Activated T-helper 17 cell treated with anti-CD3 and anti-CD28 coated beads, Interleukin-2, amount 50 U/mL, for 72 hours (primary cell): ENCODE results near the gene APCDD1. TPM values are rescaled to one million over a fixed set of nuclear protein-coding genes. Genes with fewer than 3 reads are reported as not detected.
A peak's percentile ranks its signal among the peaks of the same experiment; 100 is the strongest.

Source experiments
- ATAC-seq: fragments of 150-1000 bp; cut with Tn5 transposase; replicated peaks from 2 replicates; pipeline ENCODE4 v1.10.0; 2021; ENCODE audit warnings: mild to moderate bottlenecking, moderate library complexity
- H3K27ac Mint-ChIP-seq: one replicate; pipeline ENCODE4 v1.8.0; 2022; ENCODE audit warnings: mixed read lengths
- H3K27me3 Mint-ChIP-seq: one replicate; pipeline ENCODE4 v1.8.0; 2022; ENCODE audit warnings: mixed read lengths
- H3K36me3 Mint-ChIP-seq: one replicate; pipeline ENCODE4 v1.8.0; 2022; ENCODE audit warnings: low read depth, mild to moderate bottlenecking, mixed read lengths
- H3K4me1 Mint-ChIP-seq: one replicate; pipeline ENCODE4 v1.8.0; 2022; ENCODE audit warnings: mixed read lengths
- H3K4me3 Mint-ChIP-seq: one replicate; pipeline ENCODE4 v1.8.0; 2022; ENCODE audit warnings: mild to moderate bottlenecking, mixed read lengths
- H3K9me3 Mint-ChIP-seq: one replicate; pipeline ENCODE4 v1.8.0; 2022; ENCODE audit warnings: mixed read lengths
- total RNA-seq, 2 donors: library from RNA; stranded (reverse); gene quantifications; one replicate each; pipeline ENCODE4 v1.2.3, GENCODE V29; 2022

APCDD1 gene
- total RNA-seq, 2 donors from 2014 or later, result not detected

DNA sequence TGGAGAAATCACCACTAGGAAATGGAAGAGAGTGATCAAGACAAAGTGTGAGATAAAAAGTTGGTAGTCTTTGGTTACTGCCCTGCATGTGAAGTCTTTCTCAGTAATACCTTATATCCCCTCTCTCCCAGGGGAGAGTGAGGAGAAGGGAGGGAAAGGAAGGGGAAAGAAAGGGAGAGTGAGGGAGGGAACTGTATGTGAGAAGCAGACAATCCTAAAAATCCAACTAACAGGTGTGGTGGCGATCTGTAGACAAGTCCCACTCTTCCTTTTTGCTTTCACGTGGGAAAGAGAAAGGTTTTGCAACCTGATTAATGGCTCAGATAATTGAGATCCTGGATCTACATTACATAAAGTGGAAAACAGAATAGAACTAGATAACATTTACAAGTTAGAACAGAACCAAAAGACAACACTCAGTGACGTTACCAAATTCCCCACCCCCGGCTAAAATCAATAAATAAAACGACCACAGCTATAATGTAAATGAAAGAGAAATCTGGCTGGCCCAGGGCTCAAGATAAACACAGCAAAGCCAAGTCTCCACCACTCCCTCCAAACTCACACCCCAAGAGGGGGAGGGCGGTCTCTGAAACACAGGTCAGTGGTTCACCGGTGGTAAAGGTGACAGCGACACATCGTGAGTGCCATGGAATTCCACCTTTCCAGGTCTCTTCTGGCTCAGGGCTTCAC is 10.0 kb upstream of the APCDD1 start:
- Mint-ChIP-seq H3K27me3 (peaks cover 23% of the 10 kb centered on the region), H3K9me3 (no peaks in the 10 kb centered on the region), H3K4me3 (no peak overlapping the region), H3K36me3 (no peaks in the 10 kb centered on the region), H3K27ac (no peak overlapping the region), H3K4me1 (no peaks in the 10 kb centered on the region)
- no peak for ATAC-seq

DNA sequence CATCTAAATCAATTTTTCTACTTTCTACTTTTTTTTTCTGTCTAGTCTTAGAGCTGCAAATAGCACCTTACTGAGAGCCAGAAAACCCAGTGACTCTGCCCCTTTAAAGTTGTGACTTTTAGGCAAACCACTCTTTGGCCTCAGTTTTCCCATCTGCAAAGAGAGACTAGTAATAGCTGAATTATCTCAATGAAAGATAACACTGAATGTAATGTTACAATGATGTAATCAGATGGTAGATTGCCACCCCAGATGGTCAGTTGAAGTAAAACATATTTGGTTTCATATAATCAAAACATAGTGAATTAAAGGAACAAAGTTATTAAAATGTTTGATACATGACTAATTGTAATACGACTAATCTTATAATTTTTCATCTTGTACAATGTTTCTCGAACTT is 5.0 kb upstream of the APCDD1 start:
- ATAC-seq, result no peak
- no peaks in the 10 kb centered on the region for H3K9me3 Mint-ChIP-seq
- H3K36me3 Mint-ChIP-seq, result no peaks in the 10 kb centered on the region
- H3K27me3 Mint-ChIP-seq, result peaks cover 44% of the 10 kb centered on the region
- H3K4me1 Mint-ChIP-seq, result no peaks in the 10 kb centered on the region
- no peak overlapping the region for H3K27ac Mint-ChIP-seq
- no peak overlapping the region for H3K4me3 Mint-ChIP-seq

DNA sequence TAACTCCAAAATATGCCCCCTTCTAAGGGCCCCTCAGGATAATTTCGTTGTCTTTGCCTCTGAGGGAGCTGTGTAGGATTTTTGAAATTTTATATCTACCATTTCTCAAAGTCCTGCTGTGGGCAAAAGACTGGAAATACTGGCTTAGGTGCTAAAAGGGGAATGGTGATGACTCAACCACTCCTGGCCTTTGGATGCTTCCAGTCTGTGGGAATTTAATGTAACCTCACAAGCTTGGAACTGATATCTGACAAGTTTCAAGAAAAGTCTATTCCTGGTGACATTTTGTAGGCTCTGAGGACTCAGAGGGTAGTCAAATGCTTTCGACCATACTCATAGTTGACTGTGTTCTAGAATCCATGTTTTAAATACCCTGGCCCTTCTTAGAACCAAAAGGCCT is 3.4 kb upstream of the APCDD1 start:
- Mint-ChIP-seq H3K4me3 (no peak overlapping the region), H3K4me1 (peaks cover 5% of the 10 kb centered on the region), H3K36me3 (no peaks in the 10 kb centered on the region), H3K27ac (no peak overlapping the region), H3K9me3 (no peaks in the 10 kb centered on the region), H3K27me3 (peaks cover 53% of the 10 kb centered on the region)
- ATAC-seq, result no peak

DNA sequence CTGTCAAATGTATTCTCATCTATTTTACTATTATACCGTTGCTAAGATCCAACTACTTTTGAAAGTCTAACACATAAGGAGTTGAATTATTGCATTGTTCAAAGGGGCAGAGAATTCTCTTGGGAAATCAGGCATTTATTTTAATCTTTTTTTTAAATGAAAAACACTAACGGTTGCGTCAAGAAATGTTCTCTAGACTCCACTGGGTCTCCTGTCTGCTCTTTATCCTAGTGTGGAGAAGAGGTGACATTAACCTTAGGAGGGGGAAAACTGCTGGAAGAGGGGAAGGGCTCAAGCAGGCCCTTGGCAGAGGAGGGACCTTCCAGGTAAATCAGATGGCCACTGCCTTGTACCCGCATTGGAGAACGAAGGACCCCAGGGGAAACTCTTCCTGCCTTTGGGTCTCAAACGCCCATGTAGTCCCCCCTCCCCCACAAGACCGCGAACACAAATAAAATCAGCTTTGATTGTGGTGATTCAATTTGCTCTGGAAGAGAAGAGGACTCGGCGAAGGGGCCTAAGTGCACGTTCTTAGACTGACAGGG is 1.1 kb upstream of the APCDD1 start:
- no peak for ATAC-seq
- Mint-ChIP-seq H3K27ac (no peak overlapping the region), H3K9me3 (no peaks in the 10 kb centered on the region), H3K36me3 (no peaks in the 10 kb centered on the region), H3K4me3 (no peak overlapping the region), H3K4me1 (peaks cover 5% of the 10 kb centered on the region), H3K27me3 (peaks cover 67% of the 10 kb centered on the region)

DNA sequence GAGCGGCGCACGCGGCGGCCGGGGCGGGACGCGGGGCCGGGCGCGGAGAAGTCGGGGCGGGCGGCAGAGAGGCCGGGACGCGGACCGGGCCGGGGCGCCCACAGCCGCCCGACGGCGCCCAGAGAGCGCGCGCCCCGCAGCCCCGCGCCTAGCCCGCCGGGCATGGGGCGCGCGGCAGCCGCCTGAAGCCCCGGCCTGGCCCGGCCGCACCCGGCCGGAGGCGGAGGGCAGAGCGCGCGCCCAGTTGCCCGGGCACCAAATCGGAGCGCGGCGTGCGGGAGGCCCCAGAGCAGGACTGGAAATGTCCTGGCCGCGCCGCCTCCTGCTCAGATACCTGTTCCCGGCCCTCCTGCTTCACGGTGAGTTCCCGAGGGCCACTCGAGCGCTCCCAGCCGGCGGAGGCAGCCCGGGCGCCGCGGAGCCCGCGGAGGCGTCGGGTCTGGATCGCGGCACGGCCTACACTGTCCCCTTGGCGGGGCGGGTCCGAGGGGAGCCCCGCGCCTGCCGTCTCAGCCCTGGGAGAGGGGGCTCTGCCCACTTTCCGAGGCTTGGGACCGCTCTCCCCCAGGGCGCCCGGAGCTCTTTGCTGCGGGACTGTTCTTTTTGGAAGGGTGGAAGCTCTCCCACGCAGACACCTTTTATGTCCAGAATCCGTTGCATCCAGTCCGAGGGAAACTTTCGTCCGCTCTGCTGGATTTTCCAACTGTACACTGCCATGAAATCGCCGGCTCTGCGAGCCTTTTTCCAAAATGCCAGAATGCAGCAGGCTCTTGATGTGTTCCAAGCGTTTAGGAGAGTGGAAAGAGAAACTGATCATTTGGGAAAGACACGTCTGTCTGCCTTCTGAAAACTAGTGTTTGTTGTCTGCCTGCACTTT is 484 bp downstream of the APCDD1 start:
- no peak for ATAC-seq

DNA sequence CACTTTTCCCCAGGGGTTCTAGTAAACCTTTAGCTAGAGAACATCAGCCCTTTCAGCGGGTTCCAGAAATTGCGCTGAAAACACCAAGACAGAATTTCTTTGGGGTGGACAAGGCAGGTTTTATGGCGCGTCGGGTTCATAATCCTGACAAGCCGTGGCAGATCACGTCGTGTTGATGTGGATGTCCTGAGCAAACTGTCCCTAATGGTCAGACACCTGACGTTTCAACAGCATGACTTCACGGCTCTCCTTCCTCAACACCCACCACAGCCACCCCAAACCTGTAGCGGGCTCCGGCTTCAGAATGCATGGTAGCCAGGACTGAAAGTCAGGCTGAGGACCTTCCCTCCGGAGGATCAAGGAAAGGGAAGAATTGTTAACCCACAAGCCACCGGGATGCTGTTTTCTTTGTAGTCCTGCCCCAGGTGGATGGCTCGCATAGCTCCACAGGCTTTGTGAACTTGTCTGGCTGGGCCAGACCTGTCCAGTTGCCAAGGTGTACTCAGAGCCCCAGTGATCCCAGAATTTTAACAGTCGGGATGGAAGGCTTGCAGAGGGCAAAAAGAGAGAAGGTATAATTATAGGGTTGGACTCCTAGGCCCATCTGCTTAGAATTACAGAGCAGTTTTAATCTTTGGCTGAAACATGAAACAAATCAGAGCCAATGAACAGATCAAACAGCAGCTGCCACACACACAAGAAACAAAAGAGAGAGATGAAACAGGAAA is 1.5 kb downstream of the APCDD1 start:
- peaks cover 5% of the 10 kb centered on the region for H3K4me1 Mint-ChIP-seq
- H3K4me3 Mint-ChIP-seq, result peak overlapping the region; percentile 28
- H3K36me3 Mint-ChIP-seq, result no peaks in the 10 kb centered on the region
- H3K27me3 Mint-ChIP-seq, result peaks cover 63% of the 10 kb centered on the region
- H3K9me3 Mint-ChIP-seq, result no peaks in the 10 kb centered on the region
- no peak overlapping the region for H3K27ac Mint-ChIP-seq
- ATAC-seq, result no peak

More for the DNA sequence above, 484 bp downstream of the APCDD1 start:
- no peak overlapping the region for H3K27ac Mint-ChIP-seq
- no peaks in the 10 kb centered on the region for H3K36me3 Mint-ChIP-seq
- peaks cover 67% of the 10 kb centered on the region for H3K27me3 Mint-ChIP-seq
- H3K9me3 Mint-ChIP-seq, result no peaks in the 10 kb centered on the region
- peaks cover 5% of the 10 kb centered on the region for H3K4me1 Mint-ChIP-seq
- H3K4me3 Mint-ChIP-seq, result peak overlapping the region; percentile 28

DNA sequence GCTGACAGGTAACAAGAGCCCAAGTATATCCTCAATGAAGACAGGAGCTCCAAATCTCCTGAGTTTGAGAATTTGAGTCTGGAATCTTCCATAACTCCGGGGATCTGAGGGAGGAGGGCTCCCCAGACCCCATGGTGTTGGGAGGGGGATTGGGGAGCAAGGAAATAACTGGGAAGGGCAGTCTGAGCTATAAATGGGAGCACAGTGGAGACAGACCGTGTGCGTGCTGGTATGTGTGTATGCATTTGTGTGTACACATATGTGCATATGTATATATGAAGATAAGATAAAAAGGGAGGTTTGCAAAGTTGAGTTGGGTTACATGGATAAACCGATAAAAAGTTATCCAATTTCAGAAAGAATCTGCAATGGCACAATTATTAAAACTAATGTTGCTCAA is 2.3 kb downstream of the APCDD1 start:
- H3K9me3 Mint-ChIP-seq, result no peaks in the 10 kb centered on the region
- H3K4me1 Mint-ChIP-seq, result peaks cover 5% of the 10 kb centered on the region
- H3K4me3 Mint-ChIP-seq, result no peak overlapping the region
- no peaks in the 10 kb centered on the region for H3K36me3 Mint-ChIP-seq
- peaks cover 58% of the 10 kb centered on the region for H3K27me3 Mint-ChIP-seq
- H3K27ac Mint-ChIP-seq, result no peak overlapping the region
- ATAC-seq, result no peak

DNA sequence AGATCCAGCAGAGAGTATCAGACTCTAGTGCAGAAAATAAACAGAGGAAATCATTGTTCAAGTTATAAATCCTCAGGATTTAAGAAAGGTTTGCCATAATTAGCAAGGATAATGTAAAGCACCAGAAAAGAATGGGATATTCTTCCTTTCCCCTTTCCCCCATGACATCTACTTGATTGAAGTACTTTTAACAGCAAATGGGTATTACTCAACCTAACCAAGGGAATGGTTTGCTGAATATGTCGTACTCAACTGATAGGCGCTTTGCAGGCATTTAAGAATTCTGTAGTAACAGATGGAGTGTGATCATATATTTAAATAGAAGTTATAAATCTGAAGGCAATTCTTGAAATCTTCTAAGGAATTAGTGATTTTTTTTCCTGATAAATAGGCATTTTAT is 2.7 kb downstream of the APCDD1 start:
- Mint-ChIP-seq H3K4me3 (no peak overlapping the region), H3K9me3 (no peaks in the 10 kb centered on the region), H3K36me3 (no peaks in the 10 kb centered on the region), H3K27ac (no peak overlapping the region), H3K27me3 (peaks cover 54% of the 10 kb centered on the region), H3K4me1 (peaks cover 5% of the 10 kb centered on the region)
- ATAC-seq, result no peak

DNA sequence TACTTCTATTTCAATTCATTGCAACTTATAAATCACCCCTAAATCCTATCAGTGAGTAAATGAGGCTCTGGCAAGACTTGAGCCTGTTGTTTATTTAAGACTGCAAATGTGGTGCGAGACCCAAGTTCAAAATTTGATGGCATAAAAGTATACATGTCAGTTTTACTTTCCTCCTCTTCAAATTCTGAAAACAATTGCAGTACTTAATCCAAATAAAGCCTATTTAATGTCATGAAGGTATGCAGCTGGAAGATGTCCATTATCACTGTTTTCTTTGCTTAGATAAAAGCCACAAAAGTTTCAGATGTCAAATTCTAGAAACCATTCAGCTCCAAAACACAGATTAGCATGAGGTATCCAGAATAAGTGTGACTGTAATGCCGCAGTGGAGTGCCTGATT is 3.3 kb downstream of the APCDD1 start:
- Mint-ChIP-seq H3K4me3 (no peak overlapping the region), H3K27ac (no peak overlapping the region), H3K9me3 (no peaks in the 10 kb centered on the region), H3K36me3 (no peaks in the 10 kb centered on the region), H3K27me3 (peaks cover 48% of the 10 kb centered on the region), H3K4me1 (peaks cover 5% of the 10 kb centered on the region)
- ATAC-seq, result no peak

DNA sequence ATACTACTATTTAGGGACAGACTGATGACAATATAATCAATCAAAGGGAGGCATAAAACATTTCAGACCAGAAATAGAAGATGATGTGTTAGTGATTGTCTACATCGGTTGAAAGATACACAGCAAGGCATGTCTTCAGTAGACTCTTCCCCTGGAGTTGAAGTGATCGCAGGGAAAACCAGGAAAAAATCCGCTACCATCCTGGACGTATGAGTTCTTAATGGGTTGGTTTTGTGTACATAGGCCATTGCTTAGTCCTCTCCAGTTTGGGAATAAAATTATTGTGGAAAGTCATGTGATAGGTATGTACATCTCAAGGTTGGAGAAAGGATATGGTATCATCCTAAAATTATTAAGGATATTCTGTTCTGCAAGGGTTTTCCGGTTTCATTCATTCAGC is 4.3 kb downstream of the APCDD1 start:
- H3K36me3 Mint-ChIP-seq, result no peaks in the 10 kb centered on the region
- peaks cover 5% of the 10 kb centered on the region for H3K4me1 Mint-ChIP-seq
- peaks cover 40% of the 10 kb centered on the region for H3K27me3 Mint-ChIP-seq

DNA sequence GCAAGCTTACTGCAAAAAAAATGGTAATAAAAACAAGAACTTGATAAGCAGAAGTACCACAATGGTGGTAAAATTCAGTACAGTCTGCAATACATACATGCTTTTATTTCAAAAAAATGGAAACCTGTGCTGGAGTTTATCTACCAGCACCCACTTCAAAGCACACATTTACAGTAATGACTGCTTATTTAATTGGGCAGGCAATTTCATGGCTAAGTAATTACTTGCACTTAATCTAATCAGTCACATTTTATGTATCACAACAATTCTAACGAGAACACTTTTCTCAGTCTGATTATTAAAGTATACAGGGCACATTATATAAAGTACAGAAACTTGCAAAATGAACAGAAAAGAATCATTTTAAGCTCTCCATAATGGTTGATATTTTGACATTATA is 5.2 kb downstream of the APCDD1 start:
- ATAC-seq, result no peak
- Mint-ChIP-seq H3K27me3 (peaks cover 43% of the 10 kb centered on the region), H3K36me3 (no peaks in the 10 kb centered on the region), H3K9me3 (no peaks in the 10 kb centered on the region), H3K4me1 (peaks cover 5% of the 10 kb centered on the region), H3K4me3 (no peak overlapping the region), H3K27ac (no peak overlapping the region)

More for the DNA sequence above, 4.3 kb downstream of the APCDD1 start:
- ATAC-seq, result no peak
- Mint-ChIP-seq H3K4me3 (no peak overlapping the region), H3K9me3 (no peaks in the 10 kb centered on the region), H3K27ac (no peak overlapping the region)

DNA sequence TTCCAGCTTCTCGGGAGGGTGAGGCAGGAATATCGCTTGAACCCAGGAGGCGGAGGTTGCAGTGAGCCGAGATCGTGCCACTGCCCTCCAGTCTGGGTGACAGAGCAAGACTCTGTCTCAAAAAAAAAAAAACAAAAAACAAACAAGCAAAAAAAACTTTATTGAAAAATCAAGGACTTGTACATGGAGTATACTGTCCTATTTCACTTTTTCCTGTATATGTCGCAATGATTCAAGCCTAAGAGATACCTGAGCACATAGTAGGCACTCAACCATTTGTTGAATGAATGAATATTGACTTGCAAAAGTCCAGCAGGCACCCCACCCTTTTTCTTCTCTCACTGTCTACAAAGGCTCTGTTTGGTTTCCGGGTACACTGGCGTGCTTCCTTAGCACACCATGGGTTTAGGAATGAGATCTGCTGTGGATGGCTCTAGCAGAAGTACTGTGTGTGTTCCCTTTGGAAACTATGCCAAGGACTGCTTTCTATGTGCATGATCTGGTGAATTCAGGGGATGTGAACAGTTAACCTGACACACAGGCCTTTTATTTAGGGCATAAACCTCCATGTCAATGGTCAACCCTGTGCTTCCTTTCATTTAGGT is 6.1 kb downstream of the APCDD1 start:
- H3K4me1 Mint-ChIP-seq, result peaks cover 1% of the 10 kb centered on the region
- ATAC-seq, result no peak
- H3K9me3 Mint-ChIP-seq, result no peaks in the 10 kb centered on the region
- no peak overlapping the region for H3K4me3 Mint-ChIP-seq
- peaks cover 46% of the 10 kb centered on the region for H3K27me3 Mint-ChIP-seq
- H3K27ac Mint-ChIP-seq, result no peak overlapping the region
- H3K36me3 Mint-ChIP-seq, result no peaks in the 10 kb centered on the region

DNA sequence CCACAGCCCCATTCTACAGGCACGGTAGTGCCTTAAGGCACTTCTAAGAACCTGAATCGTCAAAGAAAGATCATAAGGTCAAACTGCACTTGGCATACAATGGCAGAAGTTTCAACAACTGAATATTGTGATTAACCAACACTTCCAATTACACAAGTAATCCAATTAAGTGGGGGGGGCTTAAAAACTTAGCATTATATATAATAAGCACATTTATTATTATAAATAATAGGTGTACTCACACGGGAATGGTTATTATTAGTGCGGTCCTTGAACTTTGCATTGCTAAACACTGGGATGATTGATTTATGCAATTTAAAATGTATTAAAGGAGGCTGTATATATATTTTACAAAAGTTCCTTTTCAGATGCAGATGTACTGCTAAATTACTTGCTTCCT is 7.6 kb downstream of the APCDD1 start:
- Mint-ChIP-seq H3K4me1 (no peaks in the 10 kb centered on the region), H3K36me3 (no peaks in the 10 kb centered on the region), H3K27me3 (peaks cover 31% of the 10 kb centered on the region), H3K4me3 (no peak overlapping the region), H3K27ac (no peak overlapping the region), H3K9me3 (no peaks in the 10 kb centered on the region)
- no peak for ATAC-seq

DNA sequence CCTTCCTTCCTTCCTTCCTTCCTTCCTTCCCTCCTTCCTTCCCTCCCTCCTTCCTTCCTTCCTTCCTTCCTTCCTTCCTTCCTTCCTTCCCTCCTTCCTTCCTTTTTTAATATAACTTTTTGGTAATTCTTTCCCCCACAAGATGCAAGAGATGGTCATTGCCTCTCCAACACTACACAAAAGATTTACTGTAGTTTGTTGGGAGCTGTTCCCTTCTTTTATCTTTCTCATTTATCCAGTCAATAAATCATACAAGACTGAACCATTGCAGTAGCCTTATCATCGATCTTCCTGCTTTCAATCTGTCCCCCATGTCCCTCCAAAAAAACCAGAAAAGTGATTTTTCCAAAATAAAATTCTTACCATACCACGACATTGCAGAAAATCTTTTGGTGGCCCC is 8.2 kb downstream of the APCDD1 start:
- no peak for ATAC-seq
- Mint-ChIP-seq H3K4me1 (no peaks in the 10 kb centered on the region), H3K4me3 (no peak overlapping the region), H3K9me3 (no peaks in the 10 kb centered on the region), H3K27me3 (peaks cover 25% of the 10 kb centered on the region), H3K27ac (no peak overlapping the region), H3K36me3 (no peaks in the 10 kb centered on the region)
